DND-41 (cell line): ENCODE measurements around the gene PCDHGA7.
A peak's percentile ranks its signal among the peaks of the same experiment; 100 is the strongest.
"Not testable (repeated sequence)": the region's sequence is repeated elsewhere in the genome, so short reads cannot be mapped to it uniquely, and the experiment has no call there.

Source experiments
- ATAC-seq: fragments of 200-7000 bp; cut with Tn5 transposase; 3 replicates; pipeline ENCODE4 v1.9.1; 2021; ENCODE audit warnings: low read depth; ENCODE audit not compliant: insufficient read depth
- DNase-seq: peaks from one replicate; pipeline ENCODE4 v3.0.0-alpha.2; 2020
- H2AFZ ChIP-seq: 2 replicates; pipeline ENCODE4 v1.6.0; 2012; ENCODE audit warnings: low read depth, low read length
- H3K27ac ChIP-seq: 2 replicates; pipeline ENCODE4 v1.5.1; 2012; ENCODE audit warnings: low read length, inconsistent platforms
- H3K27me3 ChIP-seq: fragments of 200-600 bp; sonication (generic); 2 replicates; pipeline ENCODE4 v1.6.0; 2012; ENCODE audit warnings: low read length, mild to moderate bottlenecking, inconsistent platforms; ENCODE audit not compliant: insufficient read depth, poor library complexity
- H3K36me3 ChIP-seq: 2 replicates; pipeline ENCODE4 v1.5.1; 2012; ENCODE audit warnings: low read length, inconsistent platforms; ENCODE audit not compliant: insufficient read depth
- H3K4me1 ChIP-seq: 2 replicates; pipeline ENCODE4 v1.5.1; 2012; ENCODE audit warnings: mild to moderate bottlenecking, low read length; ENCODE audit not compliant: insufficient read depth
- H3K4me2 ChIP-seq: 2 replicates; pipeline ENCODE4 v1.6.0; 2012; ENCODE audit warnings: mild to moderate bottlenecking, moderate library complexity, low read length, inconsistent platforms; ENCODE audit not compliant: insufficient read depth
- H3K4me3 ChIP-seq, 2 experiments: fragments of 200-600 bp in 1 of 2; shearing (Covaris generic) in 1 of 2; 2 replicates each; pipeline ENCODE4 v1.5.1; 2012 to 2016; ENCODE audit warnings: inconsistent platforms in 2 of 2, low read length in 2 of 2, mild to moderate bottlenecking in 2 of 2, low read depth in 1 of 2, moderate library complexity in 1 of 2
- H3K79me2 ChIP-seq: 2 replicates; pipeline ENCODE4 v1.6.0; 2012; ENCODE audit warnings: low read length, inconsistent platforms; ENCODE audit not compliant: insufficient read depth
- H3K9ac ChIP-seq: 2 replicates; pipeline ENCODE4 v1.6.0; 2012; ENCODE audit warnings: low read depth, mild to moderate bottlenecking, inconsistent platforms, low read length, moderate library complexity
- H3K9me3 ChIP-seq: 2 replicates; pipeline ENCODE4 v1.5.1; 2012; ENCODE audit warnings: low read length, moderate library complexity, mild to moderate bottlenecking, inconsistent platforms; ENCODE audit not compliant: insufficient read depth, severe bottlenecking
- H4K20me1 ChIP-seq: 2 replicates; pipeline ENCODE4 v1.6.0; 2012; ENCODE audit warnings: low read length; ENCODE audit not compliant: insufficient read depth
- EZH2 ChIP-seq: IDR thresholded peaks from 3 replicates; pipeline ENCODE4 v1.6.1; 2012; ENCODE audit warnings: borderline replicate concordance, low read depth, mild to moderate bottlenecking, moderate library complexity, low read length, inconsistent platforms; ENCODE audit not compliant: severe bottlenecking
- TF ChIP-seq, protein P1 (sequence below): IDR thresholded peaks from 2 replicates; pipeline ENCODE4 v1.5.1; 2012; ENCODE audit warnings: borderline replicate concordance, low read length, moderate library complexity, mild to moderate bottlenecking; ENCODE audit not compliant: poor library complexity, severe bottlenecking; ENCODE audit errors: extremely low read depth

The PCDHGA7 gene

DNA sequence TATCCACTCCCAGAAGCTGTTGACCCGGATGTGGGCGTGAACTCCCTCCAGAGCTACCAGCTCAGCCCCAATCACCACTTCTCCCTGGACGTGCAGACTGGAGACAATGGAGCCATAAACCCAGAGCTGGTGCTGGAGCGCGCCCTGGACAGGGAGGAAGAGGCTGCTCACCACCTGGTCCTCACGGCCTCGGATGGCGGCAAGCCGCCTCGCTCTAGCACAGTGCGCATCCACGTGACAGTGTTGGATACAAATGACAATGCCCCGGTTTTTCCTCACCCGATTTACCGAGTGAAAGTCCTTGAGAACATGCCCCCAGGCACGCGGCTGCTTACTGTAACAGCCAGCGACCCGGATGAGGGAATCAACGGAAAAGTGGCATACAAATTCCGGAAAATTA lies 10.7 kb downstream of the PCDHGA7 start:
- H3K4me2 ChIP-seq: no peak overlapping the region
- no peaks in the 10 kb centered on the region for H3K9me3 ChIP-seq
- ATAC-seq: no peak

DNA sequence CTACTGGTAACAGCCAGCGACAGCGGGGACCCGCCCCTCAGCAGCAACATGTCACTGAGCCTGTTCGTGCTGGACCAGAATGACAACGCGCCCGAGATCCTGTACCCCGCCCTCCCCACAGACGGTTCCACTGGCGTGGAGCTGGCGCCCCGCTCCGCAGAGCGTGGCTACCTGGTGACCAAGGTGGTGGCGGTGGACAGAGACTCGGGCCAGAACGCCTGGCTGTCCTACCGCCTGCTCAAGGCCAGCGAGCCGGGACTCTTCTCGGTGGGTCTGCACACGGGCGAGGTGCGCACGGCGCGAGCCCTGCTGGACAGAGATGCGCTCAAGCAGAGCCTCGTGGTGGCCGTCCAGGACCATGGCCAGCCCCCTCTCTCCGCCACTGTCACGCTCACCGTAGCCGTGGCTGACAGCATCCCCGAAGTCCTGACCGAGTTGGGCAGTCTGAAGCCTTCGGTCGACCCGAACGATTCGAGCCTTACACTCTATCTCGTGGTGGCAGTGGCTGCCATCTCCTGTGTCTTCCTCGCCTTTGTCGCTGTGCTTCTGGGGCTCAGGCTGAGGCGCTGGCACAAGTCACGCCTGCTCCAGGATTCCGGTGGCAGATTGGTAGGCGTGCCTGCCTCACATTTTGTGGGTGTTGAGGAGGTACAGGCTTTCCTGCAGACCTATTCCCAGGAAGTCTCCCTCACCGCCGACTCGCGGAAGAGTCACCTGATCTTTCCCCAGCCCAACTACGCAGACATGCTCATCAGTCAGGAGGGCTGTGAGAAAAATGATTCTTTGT lies 12.1 kb downstream of the PCDHGA7 start:
- H3K9me3 ChIP-seq, H3K4me2 ChIP-seq, H3K79me2 ChIP-seq, H2AFZ ChIP-seq, ATAC-seq, H3K27ac ChIP-seq, H3K27me3 ChIP-seq, DNase-seq, H3K9ac ChIP-seq, H3K36me3 ChIP-seq, H3K4me1 ChIP-seq, H4K20me1 ChIP-seq, H3K4me3 ChIP-seq: not testable (repeated sequence)

More for the DNA sequence above, 10.7 kb downstream of the PCDHGA7 start:
- H3K27ac ChIP-seq: no peak overlapping the region
- no peak for TF ChIP-seq EZH2
- TF ChIP-seq, protein P1, sequence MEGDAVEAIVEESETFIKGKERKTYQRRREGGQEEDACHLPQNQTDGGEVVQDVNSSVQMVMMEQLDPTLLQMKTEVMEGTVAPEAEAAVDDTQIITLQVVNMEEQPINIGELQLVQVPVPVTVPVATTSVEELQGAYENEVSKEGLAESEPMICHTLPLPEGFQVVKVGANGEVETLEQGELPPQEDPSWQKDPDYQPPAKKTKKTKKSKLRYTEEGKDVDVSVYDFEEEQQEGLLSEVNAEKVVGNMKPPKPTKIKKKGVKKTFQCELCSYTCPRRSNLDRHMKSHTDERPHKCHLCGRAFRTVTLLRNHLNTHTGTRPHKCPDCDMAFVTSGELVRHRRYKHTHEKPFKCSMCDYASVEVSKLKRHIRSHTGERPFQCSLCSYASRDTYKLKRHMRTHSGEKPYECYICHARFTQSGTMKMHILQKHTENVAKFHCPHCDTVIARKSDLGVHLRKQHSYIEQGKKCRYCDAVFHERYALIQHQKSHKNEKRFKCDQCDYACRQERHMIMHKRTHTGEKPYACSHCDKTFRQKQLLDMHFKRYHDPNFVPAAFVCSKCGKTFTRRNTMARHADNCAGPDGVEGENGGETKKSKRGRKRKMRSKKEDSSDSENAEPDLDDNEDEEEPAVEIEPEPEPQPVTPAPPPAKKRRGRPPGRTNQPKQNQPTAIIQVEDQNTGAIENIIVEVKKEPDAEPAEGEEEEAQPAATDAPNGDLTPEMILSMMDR: no peak
- no peaks in the 10 kb centered on the region for H3K27me3 ChIP-seq
- no peaks in the 10 kb centered on the region for H3K4me1 ChIP-seq
- DNase-seq: no peak
- no peaks in the 10 kb centered on the region for H3K79me2 ChIP-seq
- no peak overlapping the region for H3K4me3 ChIP-seq
- no peak overlapping the region for H2AFZ ChIP-seq
- H3K9ac ChIP-seq: no peak overlapping the region
- no peaks in the 10 kb centered on the region for H3K36me3 ChIP-seq
- H4K20me1 ChIP-seq: no peaks in the 10 kb centered on the region

DNA sequence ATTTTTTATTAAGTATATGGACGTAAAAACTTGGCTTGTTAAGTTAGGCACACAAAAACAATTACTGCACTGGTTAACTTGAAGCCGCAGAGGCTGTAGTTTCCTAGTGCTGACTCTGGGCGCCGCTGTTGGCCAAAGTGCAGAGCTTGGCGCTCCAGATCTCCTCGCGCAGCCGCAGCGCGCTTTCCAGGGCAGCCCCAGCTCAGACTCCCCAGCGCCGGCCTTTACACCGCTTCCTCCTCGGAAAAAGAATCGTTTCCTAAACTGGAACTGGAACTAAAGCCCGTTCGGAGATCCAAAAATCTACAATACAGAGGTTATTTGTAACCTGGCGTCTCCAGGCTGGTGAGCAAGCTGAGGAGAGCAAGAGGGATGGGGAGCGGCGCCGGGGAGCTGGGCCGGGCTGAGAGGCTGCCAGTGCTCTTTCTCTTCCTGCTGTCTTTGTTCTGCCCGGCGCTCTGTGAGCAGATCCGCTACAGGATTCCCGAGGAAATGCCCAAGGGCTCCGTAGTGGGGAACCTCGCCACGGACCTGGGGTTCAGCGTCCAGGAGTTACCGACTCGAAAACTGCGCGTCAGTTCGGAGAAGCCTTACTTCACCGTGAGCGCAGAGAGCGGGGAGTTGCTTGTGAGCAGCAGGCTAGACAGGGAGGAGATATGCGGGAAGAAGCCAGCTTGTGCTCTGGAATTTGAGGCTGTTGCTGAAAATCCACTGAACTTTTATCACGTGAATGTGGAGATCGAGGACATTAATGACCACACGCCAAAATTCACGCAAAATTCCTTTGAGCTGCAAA lies 15.4 kb downstream of the PCDHGA7 start, which contains the start of gene PCDHGB5:
Gene PCDHGB5, plus strand, starts transcription at position 192 of the 796 bp plus-strand sequence. Its CDS starts 181 bp downstream, at position 373.
- H3K9ac ChIP-seq, DNase-seq, ATAC-seq, H3K4me3 ChIP-seq, H4K20me1 ChIP-seq, H3K4me2 ChIP-seq, H3K27ac ChIP-seq, H3K79me2 ChIP-seq, H3K36me3 ChIP-seq, H3K27me3 ChIP-seq, H2AFZ ChIP-seq, H3K4me1 ChIP-seq, H3K9me3 ChIP-seq: not testable (repeated sequence)
- TF ChIP-seq, protein P1: peak; percentile 10

DNA sequence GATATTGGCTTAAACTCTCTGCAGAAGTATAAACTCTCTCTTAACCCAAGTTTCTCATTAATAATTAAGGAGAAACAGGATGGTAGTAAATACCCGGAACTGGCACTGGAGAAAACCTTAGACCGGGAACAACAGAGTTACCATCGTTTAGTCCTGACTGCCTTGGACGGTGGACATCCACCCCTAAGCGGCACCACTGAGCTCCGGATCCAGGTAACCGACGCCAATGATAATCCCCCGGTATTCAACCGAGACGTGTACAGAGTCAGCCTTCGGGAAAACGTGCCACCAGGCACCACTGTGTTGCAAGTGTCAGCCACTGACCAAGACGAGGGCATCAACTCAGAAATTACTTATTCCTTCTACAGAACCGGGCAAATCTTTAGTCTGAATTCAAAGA lies 16.1 kb downstream of the PCDHGA7 start:
- Histone ChIP-seq H4K20me1 (no peaks in the 10 kb centered on the region), H3K36me3 (no peaks in the 10 kb centered on the region), H3K27ac (no peak overlapping the region), H3K4me3 (no peak overlapping the region), H3K4me1 (no peaks in the 10 kb centered on the region), H2AFZ (no peak overlapping the region), H3K9me3 (no peaks in the 10 kb centered on the region), H3K27me3 (no peaks in the 10 kb centered on the region), H3K79me2 (no peaks in the 10 kb centered on the region), H3K9ac (no peak overlapping the region), H3K4me2 (no peak overlapping the region)
- TF ChIP-seq, protein P1: no peak
- no peak for TF ChIP-seq EZH2
- ATAC-seq (no peak), DNase-seq (no peak)
